Activated naive CD8-positive, alpha-beta T cell treated with anti-CD3 and anti-CD28 coated beads, Interleukin-2, amount 10 ng/mL, durations not matched to agents 7 days and 5 days (primary cell): ENCODE measurements around the gene S100A11. TPM values are rescaled to one million over a fixed set of nuclear protein-coding genes. Genes with fewer than 3 reads are reported as not detected.

Experiments
- ATAC-seq: fragments of 150-1000 bp; cut with Tn5 transposase; one replicate; pipeline ENCODE4 v1.10.0; 2021; ENCODE audit warnings: low read depth, moderate library complexity
- POLR2A ChIA-PET: fragments of 350-600 bp; sonication (Branson Sonifier 250); formaldehyde crosslinking; loops from one replicate; lab custom pipeline; 2021; ENCODE audit warnings: antibody characterized with exemption; lab: Charles Lee
- DNase-seq: peaks from one replicate; pipeline ENCODE4 v3.0.0; 2021
- H3K27ac Mint-ChIP-seq: one replicate; pipeline ENCODE4 v1.8.0; 2022; ENCODE audit warnings: mild to moderate bottlenecking, mixed read lengths
- H3K27me3 Mint-ChIP-seq: one replicate; pipeline ENCODE4 v1.8.0; 2022; ENCODE audit warnings: mild to moderate bottlenecking, moderate library complexity, mixed read lengths
- H3K36me3 Mint-ChIP-seq: one replicate; pipeline ENCODE4 v1.8.0; 2021; ENCODE audit warnings: mild to moderate bottlenecking, mixed read lengths
- H3K4me1 Mint-ChIP-seq: one replicate; pipeline ENCODE4 v1.8.0; 2021; ENCODE audit warnings: mixed read lengths
- H3K4me3 Mint-ChIP-seq: one replicate; pipeline ENCODE4 v1.8.0; 2022; ENCODE audit warnings: mild to moderate bottlenecking, moderate library complexity, mixed read lengths
- H3K9me3 Mint-ChIP-seq: one replicate; pipeline ENCODE4 v1.8.0; 2021; ENCODE audit warnings: mixed read lengths
- total RNA-seq, 2 experiments: library from RNA; stranded (reverse); gene quantifications; one replicate each; pipeline ENCODE4 v1.2.3, GENCODE V29; 2021

The S100A11 gene
- total RNA-seq, 2 experiments from 2014 or later: 241 to 262 TPM

- Mint-ChIP-seq H3K27ac (no peak overlapping the region), H3K27me3 (peaks cover 28% of the 10 kb centered on the region), H3K4me1 (peaks cover 4% of the 10 kb centered on the region), H3K9me3 (no peaks in the 10 kb centered on the region), H3K36me3 (no peaks in the 10 kb centered on the region), H3K4me3 (no peak overlapping the region)
- POLR2A ChIA-PET: no interaction called here
- DNase-seq (no peak), ATAC-seq (no peak)
Measured at GRCh38 chr1:152013664-152014237, 23.1 kb downstream of the S100A11 start.

GRCh38 chr1:152009691-152010090 lies 27.1 kb downstream of the S100A11 start:
- DNase-seq (no peak), ATAC-seq (no peak)
- Mint-ChIP-seq H3K9me3 (no peaks in the 10 kb centered on the region), H3K4me3 (no peak overlapping the region), H3K27me3 (peaks cover 34% of the 10 kb centered on the region), H3K27ac (no peak overlapping the region), H3K36me3 (no peaks in the 10 kb centered on the region), H3K4me1 (peaks cover 8% of the 10 kb centered on the region)
- POLR2A ChIA-PET: no interaction called here

GRCh38 chr1:152007047-152007446 lies 29.8 kb downstream of the S100A11 start:
- Mint-ChIP-seq H3K4me1 (peaks cover 3% of the 10 kb centered on the region), H3K4me3 (no peak overlapping the region), H3K27ac (no peak overlapping the region), H3K36me3 (no peaks in the 10 kb centered on the region), H3K27me3 (peaks cover 40% of the 10 kb centered on the region), H3K9me3 (no peaks in the 10 kb centered on the region)
- ATAC-seq (no peak), DNase-seq (no peak)
- POLR2A ChIA-PET: no interaction called here

GRCh38 chr1:152005360-152005912 lies 31.4 kb downstream of the S100A11 start:
- Mint-ChIP-seq H3K4me3 (no peak overlapping the region), H3K27me3 (peaks cover 38% of the 10 kb centered on the region), H3K27ac (no peak overlapping the region), H3K36me3 (no peaks in the 10 kb centered on the region), H3K9me3 (no peaks in the 10 kb centered on the region), H3K4me1 (peaks cover 5% of the 10 kb centered on the region)
- ATAC-seq: no peak
- DNase-seq: no peak
- POLR2A ChIA-PET: no interaction called here

GRCh38 chr1:152003846-152004442 lies 32.9 kb downstream of the S100A11 start:
- peaks cover 5% of the 10 kb centered on the region for H3K4me1 Mint-ChIP-seq
- peaks cover 37% of the 10 kb centered on the region for H3K27me3 Mint-ChIP-seq
- ATAC-seq: no peak
- POLR2A ChIA-PET: interaction anchor here (0.6 kb wide), 1 partner anchor 316 kb away, joined by 4 read pairs; no protein-coding TSS in a partner anchor
- no peak for DNase-seq
- no peak overlapping the region for H3K27ac Mint-ChIP-seq
- no peaks in the 10 kb centered on the region for H3K36me3 Mint-ChIP-seq
- no peaks in the 10 kb centered on the region for H3K9me3 Mint-ChIP-seq
- no peak overlapping the region for H3K4me3 Mint-ChIP-seq

- DNase-seq (no peak), ATAC-seq (no peak)
- Mint-ChIP-seq H3K4me1 (peaks cover 5% of the 10 kb centered on the region), H3K27ac (no peak overlapping the region), H3K36me3 (no peaks in the 10 kb centered on the region), H3K4me3 (no peak overlapping the region), H3K27me3 (peaks cover 45% of the 10 kb centered on the region), H3K9me3 (no peaks in the 10 kb centered on the region)
- POLR2A ChIA-PET: interaction anchor here (1.1 kb wide), 1 partner anchor 35 kb away, joined by 3 read pairs; no protein-coding TSS in a partner anchor
Measured at GRCh38 chr1:152002960-152003359, 33.8 kb downstream of the S100A11 start.

- DNase-seq (peak; percentile 75), ATAC-seq (peak; percentile 73)
- H3K27ac Mint-ChIP-seq: no peak overlapping the region
- H3K36me3 Mint-ChIP-seq: no peaks in the 10 kb centered on the region
- H3K9me3 Mint-ChIP-seq: no peaks in the 10 kb centered on the region
- H3K27me3 Mint-ChIP-seq: peaks cover 47% of the 10 kb centered on the region
- no peak overlapping the region for H3K4me3 Mint-ChIP-seq
- H3K4me1 Mint-ChIP-seq: peaks cover 4% of the 10 kb centered on the region
- POLR2A ChIA-PET: interaction anchor here (1.1 to 2.0 kb wide), 6 partner anchors 34 to 97 kb away, joined by 3 to 10 read pairs (median 4); no protein-coding TSS in a partner anchor
Measured at GRCh38 chr1:152001631-152002584, 34.9 kb downstream of the S100A11 start.

- H3K27ac Mint-ChIP-seq: no peak overlapping the region
- no peak overlapping the region for H3K4me3 Mint-ChIP-seq
- peaks cover 47% of the 10 kb centered on the region for H3K27me3 Mint-ChIP-seq
- DNase-seq (no peak), ATAC-seq (no peak)
- POLR2A ChIA-PET: interaction anchor here (1.1 to 2.0 kb wide), 5 partner anchors 33 to 96 kb away, joined by 3 to 10 read pairs (median 5); no protein-coding TSS in a partner anchor
- H3K36me3 Mint-ChIP-seq: no peaks in the 10 kb centered on the region
- no peaks in the 10 kb centered on the region for H3K9me3 Mint-ChIP-seq
- peaks cover 3% of the 10 kb centered on the region for H3K4me1 Mint-ChIP-seq
Measured at GRCh38 chr1:152000964-152001630, 35.7 kb downstream of the S100A11 start.

GRCh38 chr1:151998611-151999362 lies 38.0 kb downstream of the S100A11 start:
- H3K27me3 Mint-ChIP-seq: peaks cover 34% of the 10 kb centered on the region
- POLR2A ChIA-PET: no interaction called here
- H3K4me1 Mint-ChIP-seq: peaks cover 5% of the 10 kb centered on the region
- H3K9me3 Mint-ChIP-seq: no peaks in the 10 kb centered on the region
- no peak overlapping the region for H3K27ac Mint-ChIP-seq
- no peaks in the 10 kb centered on the region for H3K36me3 Mint-ChIP-seq
- DNase-seq (no peak), ATAC-seq (no peak)
- H3K4me3 Mint-ChIP-seq: no peak overlapping the region

- H3K4me1 Mint-ChIP-seq: peaks cover 7% of the 10 kb centered on the region
- H3K27me3 Mint-ChIP-seq: peaks cover 27% of the 10 kb centered on the region
- H3K27ac Mint-ChIP-seq: no peak overlapping the region
- POLR2A ChIA-PET: interaction anchor here (0.8 kb wide), 1 partner anchor 29 kb away, joined by 4 read pairs; no protein-coding TSS in a partner anchor
- ATAC-seq (no peak), DNase-seq (no peak)
- no peaks in the 10 kb centered on the region for H3K9me3 Mint-ChIP-seq
- H3K36me3 Mint-ChIP-seq: peaks cover under 1% of the 10 kb centered on the region
- H3K4me3 Mint-ChIP-seq: no peak overlapping the region
Measured at GRCh38 chr1:151997284-151997570, 39.6 kb downstream of the S100A11 start.

GRCh38 chr1:151995774-151996173 lies 41.0 kb downstream of the S100A11 start:
- no peaks in the 10 kb centered on the region for H3K9me3 Mint-ChIP-seq
- POLR2A ChIA-PET: no interaction called here
- H3K27ac Mint-ChIP-seq: no peak overlapping the region
- DNase-seq: no peak
- peaks cover 20% of the 10 kb centered on the region for H3K4me1 Mint-ChIP-seq
- ATAC-seq: no peak
- H3K36me3 Mint-ChIP-seq: peaks cover 11% of the 10 kb centered on the region
- no peak overlapping the region for H3K4me3 Mint-ChIP-seq
- peaks cover 23% of the 10 kb centered on the region for H3K27me3 Mint-ChIP-seq

- Mint-ChIP-seq H3K36me3 (peaks cover 15% of the 10 kb centered on the region), H3K4me3 (peak overlapping the region; percentile 35), H3K4me1 (peaks cover 27% of the 10 kb centered on the region), H3K27ac (no peak overlapping the region), H3K27me3 (peaks cover 23% of the 10 kb centered on the region), H3K9me3 (no peaks in the 10 kb centered on the region)
- POLR2A ChIA-PET: interaction anchor here (1.6 to 3.9 kb wide), 2 partner anchors 11 to 100 kb away, joined by 3 to 26 read pairs; no protein-coding TSS in a partner anchor
- DNase-seq: no peak
- ATAC-seq: no peak
Measured at GRCh38 chr1:151994956-151995355, 41.8 kb downstream of the S100A11 start.
